A172 (cell line): Measurements from ENCODE around the gene XRCC4. TPM values are rescaled to one million over a fixed set of nuclear protein-coding genes. Genes with fewer than 3 reads are reported as not detected.
A peak's percentile ranks its signal among the peaks of the same experiment; 100 is the strongest.
"Not testable (repeated sequence)": the region's sequence is repeated elsewhere in the genome, so short reads cannot be mapped to it uniquely, and the experiment has no call there.

Experiments
- DNase-seq: peaks from one replicate; pipeline ENCODE4 v3.0.0-alpha.2; 2015; ENCODE audit warnings: low spot score
- total RNA-seq: library from RNA; depleted of rRNA; stranded (reverse); fragments of >200 nt; shearing (Covaris generic); gene quantifications from 2 replicates; pipeline ENCODE4 v1.2.3, GENCODE V29; 2014

Gene XRCC4
- total RNA-seq, 1 experiment from 2014 or later, result 47.7 TPM

- no peak for DNase-seq
Measured at GRCh38 chr5:83179966-83180365, 102.6 kb downstream of the XRCC4 start.

GRCh38 chr5:83184534-83184933 is 107.2 kb downstream of the XRCC4 start:
- DNase-seq, result no peak

GRCh38 chr5:83192947-83193346 is 115.6 kb downstream of the XRCC4 start:
- DNase-seq, result no peak

- no peak for DNase-seq
Measured at GRCh38 chr5:83197326-83197967, 120.1 kb downstream of the XRCC4 start.

GRCh38 chr5:83199126-83199525 is 121.8 kb downstream of the XRCC4 start:
- DNase-seq, result no peak

- DNase-seq, result no peak
Measured at GRCh38 chr5:83204651-83205050, 127.3 kb downstream of the XRCC4 start.

GRCh38 chr5:83209963-83210362 is 132.6 kb downstream of the XRCC4 start:
- DNase-seq, result no peak

GRCh38 chr5:83219077-83219476 is 141.7 kb downstream of the XRCC4 start:
- no peak for DNase-seq

- no peak for DNase-seq
Measured at GRCh38 chr5:83219495-83219894, 142.1 kb downstream of the XRCC4 start.

- DNase-seq, result no peak
Measured at GRCh38 chr5:83220331-83220730, 143.0 kb downstream of the XRCC4 start.

- DNase-seq, result no peak
Measured at GRCh38 chr5:83222906-83223305, 145.6 kb downstream of the XRCC4 start.

- no peak for DNase-seq
Measured at GRCh38 chr5:83227611-83228010, 150.3 kb downstream of the XRCC4 start.

- no peak for DNase-seq
Measured at GRCh38 chr5:83230511-83230910, 153.2 kb downstream of the XRCC4 start.

- DNase-seq, result no peak
Measured at GRCh38 chr5:83244516-83244915, 167.2 kb downstream of the XRCC4 start.

- no peak for DNase-seq
Measured at GRCh38 chr5:83245037-83245436, 167.7 kb downstream of the XRCC4 start.

GRCh38 chr5:83246071-83246470 is 168.7 kb downstream of the XRCC4 start:
- no peak for DNase-seq

- no peak for DNase-seq
Measured at GRCh38 chr5:83249156-83249555, 171.8 kb downstream of the XRCC4 start.

- no peak for DNase-seq
Measured at GRCh38 chr5:83251849-83252248, 174.5 kb downstream of the XRCC4 start.

- no peak for DNase-seq
Measured at GRCh38 chr5:83253720-83254119, 176.4 kb downstream of the XRCC4 start.

GRCh38 chr5:83255268-83255667 is 177.9 kb downstream of the XRCC4 start:
- peak; percentile 30 for DNase-seq

- DNase-seq, result no peak
Measured at GRCh38 chr5:83256091-83256780, 178.9 kb downstream of the XRCC4 start.

GRCh38 chr5:83257684-83258083 is 180.3 kb downstream of the XRCC4 start:
- DNase-seq, result not testable (repeated sequence)

- DNase-seq, result peak; percentile 51
Measured at GRCh38 chr5:83265318-83265717, 188.0 kb downstream of the XRCC4 start.

GRCh38 chr5:83270311-83270710 is 193.0 kb downstream of the XRCC4 start:
- no peak for DNase-seq
